Limb (tissue), 2 donors: ENCODE data around the gene SVBP.
"Not testable (repeated sequence)": the region's sequence is repeated elsewhere in the genome, so short reads cannot be mapped to it uniquely, and the experiment has no call there.

Experiments used
- DNase-seq, 2 donors: peaks; one replicate each; pipeline ENCODE4 v3.0.0-alpha.2; 2016; ENCODE audit errors: extremely low spot score in 2 of 2

The SVBP gene, protein sequence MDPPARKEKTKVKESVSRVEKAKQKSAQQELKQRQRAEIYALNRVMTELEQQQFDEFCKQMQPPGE

DNA sequence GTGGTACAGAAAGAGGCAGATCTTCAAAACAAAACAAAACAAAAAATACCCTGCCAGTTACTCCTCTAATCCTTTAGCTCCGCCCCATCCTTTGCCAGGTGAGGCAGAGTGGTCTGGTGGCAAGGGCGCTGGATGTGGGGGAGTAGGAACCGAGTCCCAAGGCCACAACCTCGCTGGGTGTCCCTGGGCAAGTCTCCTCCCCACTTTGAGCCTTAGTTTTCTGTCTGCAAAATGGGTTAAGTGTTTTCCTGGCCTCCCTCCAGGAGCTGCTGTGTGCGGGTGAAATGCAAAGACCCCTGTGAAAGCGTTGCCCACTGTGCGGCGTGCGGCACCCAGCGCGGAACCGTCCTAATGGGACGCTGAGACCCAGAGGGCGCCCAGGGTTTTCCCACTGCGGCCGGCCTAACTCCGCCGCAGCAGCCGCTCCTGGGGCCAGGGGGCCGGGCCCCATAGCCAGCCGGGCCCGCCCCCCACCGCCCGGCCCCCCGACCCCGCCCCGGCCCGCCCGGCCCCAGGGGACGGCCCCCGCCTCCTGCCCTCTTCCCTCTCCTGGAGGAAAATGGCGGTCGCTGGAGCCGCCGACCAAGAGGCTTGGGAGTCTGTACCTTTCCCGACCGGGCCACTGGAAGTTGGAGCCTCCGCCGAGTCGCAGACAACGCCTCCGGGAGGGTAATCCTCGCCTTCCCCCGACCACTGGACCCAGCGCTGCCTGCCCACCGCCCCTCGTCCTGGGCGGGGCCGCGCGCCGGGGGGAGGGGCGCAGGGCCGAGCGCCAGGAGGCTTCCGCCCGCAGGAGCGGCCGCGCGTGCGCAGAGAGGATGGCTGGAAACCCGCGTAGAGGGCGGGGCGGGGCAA, at the start of gene SVBP, which contains the start of gene ERMAP:
TSS of gene SVBP (minus strand) at position 813 of the 855 bp plus-strand sequence. CDS start 853 bp downstream, outside the sequence.
TSS of gene ERMAP (plus strand) at position 538 of the 855 bp plus-strand sequence. CDS start 13,327 bp downstream, outside the sequence.
- DNase-seq = peak; percentile 95 to 99

- no peak for DNase-seq
These were observed 49.4 kb upstream of the SVBP start for GRCh38 chr1:42866549-42866948.

GRCh38 chr1:42861014-42861399, 43.8 kb upstream of the SVBP start:
- DNase-seq = no peak

GRCh38 chr1:42860339-42861013, 43.3 kb upstream of the SVBP start:
- DNase-seq = no peak

DNA sequence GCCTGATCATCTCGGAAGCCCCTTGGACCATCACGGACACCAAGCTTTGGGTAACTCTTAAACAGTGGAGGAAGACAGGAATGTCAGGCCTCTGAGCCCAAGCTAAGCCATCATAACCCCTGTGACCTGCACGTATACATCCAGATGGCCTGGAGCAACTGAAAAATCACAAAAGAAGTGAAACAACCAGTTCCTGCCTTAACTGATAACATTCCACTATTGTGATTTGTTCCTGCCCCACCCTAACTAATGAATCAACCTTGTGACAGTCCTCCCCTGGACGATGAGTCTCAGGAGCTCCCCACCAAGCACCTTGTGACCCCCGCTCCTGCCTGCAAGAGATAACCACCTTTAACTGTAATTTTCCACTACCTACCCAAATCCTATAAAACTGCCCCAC, 42.2 kb upstream of the SVBP start:
- not testable (repeated sequence) for DNase-seq

DNA sequence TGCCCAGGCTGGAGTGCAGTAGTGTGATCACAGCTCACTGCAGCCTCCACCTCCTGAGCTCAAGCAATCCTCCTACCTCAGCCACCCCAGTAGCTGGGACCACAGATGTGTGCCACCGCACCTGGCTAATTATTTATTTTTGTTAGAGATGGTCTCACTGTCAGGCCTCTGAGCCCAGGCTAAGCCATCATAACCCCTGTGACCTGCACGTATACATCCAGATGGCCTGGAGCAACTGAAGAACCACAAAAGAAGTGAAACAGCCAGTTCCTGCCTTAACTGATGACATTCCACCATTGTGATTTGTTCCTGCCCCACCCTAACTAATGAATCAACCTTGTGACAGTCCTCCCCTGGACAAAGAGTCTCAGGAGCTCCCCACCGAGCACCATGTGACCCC, 39.4 kb upstream of the SVBP start:
- DNase-seq = not testable (repeated sequence)

DNA sequence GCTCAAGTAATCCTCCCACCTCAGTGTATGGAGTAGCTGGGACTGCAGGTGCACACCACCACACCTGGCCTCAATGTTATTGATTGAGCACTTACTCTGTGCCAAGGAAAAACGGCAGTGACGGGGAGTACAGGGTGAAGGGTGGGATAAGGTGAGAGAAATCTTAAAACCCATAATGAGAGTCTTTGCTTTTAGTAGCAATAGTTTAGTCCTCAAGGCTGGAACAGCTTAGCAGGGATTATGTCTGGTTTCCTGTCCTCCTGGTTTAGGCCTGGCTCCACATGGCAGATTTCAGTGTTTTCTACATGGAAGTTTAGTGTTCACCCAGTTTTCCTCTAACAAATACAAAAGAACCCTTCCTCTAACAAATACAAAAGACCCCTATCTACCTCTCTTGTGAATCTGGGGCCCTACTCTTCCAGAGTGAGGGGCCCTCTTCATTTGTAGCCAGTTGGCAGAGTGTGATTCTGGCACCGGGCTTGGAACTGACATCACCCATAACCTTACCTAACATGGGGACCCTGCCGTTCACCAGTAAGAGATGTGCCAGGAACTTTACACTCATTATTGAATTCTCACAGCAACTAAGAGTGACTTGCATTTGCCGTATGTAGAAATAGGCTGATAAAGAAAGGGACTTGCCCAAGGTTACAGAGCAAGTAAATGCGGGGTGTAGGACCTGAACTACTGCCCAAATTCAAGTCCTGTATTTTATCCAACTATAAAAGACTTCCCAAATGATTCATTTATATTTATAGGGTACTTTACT, 36.1 kb upstream of the SVBP start:
- no peak for DNase-seq

DNA sequence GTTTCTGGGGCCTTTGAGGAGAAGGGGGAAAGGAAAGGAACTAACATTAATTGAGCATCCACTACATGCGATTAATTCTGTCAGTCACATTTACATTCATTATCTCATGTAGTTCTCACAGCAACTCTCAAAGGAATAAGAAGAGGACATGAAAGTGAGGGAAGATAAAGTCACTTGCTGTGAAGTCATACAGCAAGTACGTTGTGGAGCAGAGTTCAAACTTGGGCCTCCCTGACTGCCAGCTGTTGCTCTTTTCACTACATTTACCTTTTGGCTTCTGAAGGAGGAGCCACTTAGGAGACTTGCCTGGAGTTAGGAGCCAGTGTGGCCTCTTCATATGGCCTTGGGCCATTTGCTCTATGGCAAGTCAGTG, 35.4 kb upstream of the SVBP start:
- no peak for DNase-seq

GRCh38 chr1:42851960-42852607, 34.9 kb upstream of the SVBP start:
- no peak for DNase-seq

DNA sequence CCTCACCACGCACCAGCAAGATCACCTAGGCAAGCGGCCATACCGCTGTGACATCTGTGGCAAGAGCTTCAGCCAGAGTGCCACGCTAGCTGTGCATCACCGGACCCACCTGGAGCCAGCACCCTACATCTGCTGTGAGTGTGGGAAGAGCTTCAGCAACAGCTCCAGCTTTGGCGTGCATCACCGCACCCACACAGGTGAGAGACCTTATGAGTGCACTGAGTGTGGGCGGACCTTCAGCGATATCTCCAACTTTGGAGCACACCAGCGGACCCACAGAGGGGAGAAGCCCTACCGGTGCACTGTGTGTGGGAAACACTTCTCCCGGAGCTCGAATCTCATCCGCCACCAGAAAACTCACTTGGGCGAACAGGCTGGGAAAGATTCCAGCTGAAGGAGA, 34.2 kb upstream of the SVBP start:
- no peak for DNase-seq

GRCh38 chr1:42849944-42850343, 32.7 kb upstream of the SVBP start:
- DNase-seq = no peak

GRCh38 chr1:42848823-42849537, 31.8 kb upstream of the SVBP start:
- DNase-seq = no peak

- no peak for DNase-seq
These were observed 30.7 kb upstream of the SVBP start for GRCh38 chr1:42847721-42848460.

DNA sequence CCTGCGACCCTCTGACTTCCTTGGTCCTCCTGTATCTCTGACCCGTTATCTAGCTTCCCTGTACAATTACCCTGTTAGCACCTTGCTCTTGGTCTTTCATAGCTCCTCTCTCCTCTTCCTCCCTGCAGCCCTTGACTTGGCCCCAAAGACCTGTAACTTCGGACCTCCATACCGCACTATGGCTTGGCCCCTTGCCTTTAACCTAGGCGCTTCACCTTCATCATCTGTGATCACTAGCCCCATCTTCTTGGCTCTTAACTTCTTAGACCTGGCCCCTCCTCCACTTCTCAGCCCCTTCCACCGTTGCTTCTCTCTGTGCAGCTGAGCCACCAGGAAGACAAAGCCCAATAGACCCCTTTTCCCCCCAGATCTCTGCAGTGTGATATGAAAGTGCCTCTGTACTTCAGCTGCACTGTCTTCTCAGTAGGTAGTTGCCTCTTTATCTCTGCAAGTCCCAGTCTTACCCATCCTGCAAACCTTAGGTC, 30.0 kb upstream of the SVBP start:
- no peak for DNase-seq

- DNase-seq = peak; percentile 90 to 98
These were observed 29.3 kb upstream of the SVBP start, which contains the start of gene ZNF691 for GRCh38 chr1:42846257-42847110. Gene ZNF691, plus strand, starts transcription at chr1:42846613. Its CDS starts 3,046 bp downstream, at chr1:42849659.

DNA sequence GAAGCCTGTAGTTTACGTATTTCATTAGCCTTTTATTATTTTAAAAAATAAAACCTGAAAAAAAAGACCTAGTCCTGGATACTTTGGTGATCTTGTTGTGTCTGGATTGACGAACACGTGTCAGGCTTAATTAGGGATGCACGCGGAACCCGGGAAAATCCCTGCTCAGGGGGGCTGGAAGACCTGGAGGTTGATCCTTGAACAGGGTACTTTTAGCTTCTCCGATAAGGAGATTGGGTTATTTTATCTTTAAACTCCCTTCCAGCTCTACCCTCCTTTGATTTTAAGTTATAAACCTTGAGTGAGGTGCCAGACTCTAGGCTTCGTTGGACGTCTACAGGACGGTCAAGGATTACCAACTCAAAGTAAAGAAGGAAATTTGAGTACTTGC, 28.7 kb upstream of the SVBP start:
- no peak for DNase-seq

GRCh38 chr1:42845193-42845592, 28.0 kb upstream of the SVBP start:
- no peak for DNase-seq

DNA sequence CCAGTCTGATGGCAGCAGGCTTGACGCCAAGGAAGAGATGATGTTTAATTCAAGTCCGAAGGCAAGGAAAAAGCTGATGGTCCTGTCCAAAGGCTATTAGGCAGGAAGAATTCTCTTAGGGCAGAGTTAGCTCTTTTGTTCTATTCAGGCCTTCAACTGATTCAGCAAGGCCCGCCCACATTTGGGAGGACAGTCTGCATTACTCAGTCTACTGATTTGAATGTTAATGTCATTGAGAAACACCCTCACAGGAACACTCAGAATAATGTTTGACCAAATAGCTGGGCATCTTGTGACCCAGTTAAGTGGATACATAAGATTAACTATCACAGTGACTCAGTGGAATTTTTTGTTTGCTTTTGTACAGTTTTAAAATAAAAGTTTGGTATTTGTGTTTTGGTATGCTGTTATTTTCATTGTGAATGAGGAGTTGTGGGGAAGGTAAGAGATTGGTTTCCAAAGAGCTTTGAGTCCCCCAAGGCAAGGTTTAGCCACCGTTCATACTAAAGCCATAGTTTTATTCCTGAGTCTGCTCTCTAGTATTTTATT, 27.5 kb upstream of the SVBP start:
- no peak for DNase-seq
